Activated CD4-positive, alpha-beta memory T cell treated with anti-CD3 and anti-CD28 coated beads, Interleukin-2, amount 10 ng/mL, durations not matched to agents 7 days and 5 days (primary cell): Measurements from ENCODE around the gene PDE4D. TPM values are rescaled to one million over a fixed set of nuclear protein-coding genes. Genes with fewer than 3 reads are reported as not detected.
"Not testable (repeated sequence)": the region's sequence is repeated elsewhere in the genome, so short reads cannot be mapped to it uniquely, and the experiment has no call there.

Source experiments
- CTCF ChIA-PET: fragments of 350-600 bp; sonication (Branson Sonifier 250); formaldehyde crosslinking; loops from one replicate; lab custom pipeline; 2021; ENCODE audit warnings: antibody characterized with exemption, inconsistent platforms; lab: Charles Lee
- POLR2A ChIA-PET: fragments of 350-600 bp; sonication (Branson Sonifier 250); formaldehyde crosslinking; loops from one replicate; lab custom pipeline; 2021; ENCODE audit warnings: antibody characterized with exemption; lab: Charles Lee
- DNase-seq: peaks from one replicate; pipeline ENCODE4 v3.0.0-alpha.2; 2020
- H3K27ac Mint-ChIP-seq: one replicate; pipeline ENCODE4 v1.8.0; 2021; ENCODE audit warnings: mild to moderate bottlenecking, mixed read lengths
- H3K27me3 Mint-ChIP-seq: one replicate; pipeline ENCODE4 v1.8.0; 2021; ENCODE audit warnings: mixed read lengths
- H3K36me3 Mint-ChIP-seq: one replicate; pipeline ENCODE4 v1.8.0; 2021; ENCODE audit warnings: low read depth, mixed read lengths
- H3K4me1 Mint-ChIP-seq: one replicate; pipeline ENCODE4 v1.8.0; 2021; ENCODE audit warnings: mixed read lengths
- H3K4me3 Mint-ChIP-seq: one replicate; pipeline ENCODE4 v1.8.0; 2021; ENCODE audit warnings: mild to moderate bottlenecking, mixed read lengths
- H3K9me3 Mint-ChIP-seq: one replicate; pipeline ENCODE4 v1.8.0; 2021; ENCODE audit warnings: mixed read lengths
- total RNA-seq, 2 experiments: library from RNA; stranded (reverse); gene quantifications; one replicate each; pipeline ENCODE4 v1.2.3, GENCODE V29; 2021

PDE4D gene
- total RNA-seq, 2 experiments from 2014 or later, result 123 to 126 TPM

DNA sequence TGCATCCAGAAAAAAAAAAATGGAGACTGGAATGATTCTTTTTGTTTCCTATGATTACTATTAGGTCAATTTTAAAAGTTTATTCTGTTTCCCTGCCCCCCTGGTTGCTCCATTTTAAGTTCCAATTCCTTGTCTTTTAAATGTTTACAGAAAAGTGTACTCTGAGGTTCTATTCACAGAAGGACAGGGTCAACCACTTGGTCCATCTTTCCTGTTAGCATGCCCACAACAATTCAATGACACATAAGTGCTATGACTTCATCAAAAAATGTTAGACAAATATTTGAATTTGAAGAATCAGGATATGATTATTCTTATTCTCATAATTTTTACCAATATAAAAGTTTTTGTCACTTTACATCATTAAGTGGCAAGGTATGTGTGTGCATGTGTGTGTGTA, 123.7 kb downstream of the PDE4D start:
- DNase-seq, result no peak
- POLR2A ChIA-PET, result no interaction called here
- H3K27ac Mint-ChIP-seq, result no peak overlapping the region
- no peaks in the 10 kb centered on the region for H3K36me3 Mint-ChIP-seq
- CTCF ChIA-PET, result interaction anchor here (1.0 kb wide), 1 partner anchor 19 kb away, joined by 3 read pairs; no protein-coding TSS in a partner anchor
- H3K27me3 Mint-ChIP-seq, result peaks cover 32% of the 10 kb centered on the region
- H3K9me3 Mint-ChIP-seq, result no peaks in the 10 kb centered on the region
- H3K4me3 Mint-ChIP-seq, result no peak overlapping the region
- peaks cover 8% of the 10 kb centered on the region for H3K4me1 Mint-ChIP-seq

DNA sequence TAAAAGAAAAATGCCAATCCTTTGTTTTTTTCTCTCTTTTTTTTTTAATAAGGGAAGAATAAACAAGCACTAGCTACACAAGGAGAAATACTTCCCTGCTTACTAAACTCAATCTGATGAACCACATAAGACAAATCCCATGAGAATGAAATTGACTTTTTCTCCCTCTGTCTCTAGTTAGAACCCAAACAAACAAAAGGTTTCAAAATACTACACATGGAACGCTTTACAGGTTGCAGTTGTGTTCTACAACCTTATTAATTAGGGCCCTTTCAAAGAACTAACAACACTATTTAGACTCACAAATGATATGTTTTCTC, 124.5 kb downstream of the PDE4D start:
- POLR2A ChIA-PET, result no interaction called here
- Mint-ChIP-seq H3K27ac (no peak overlapping the region), H3K4me3 (no peak overlapping the region), H3K36me3 (no peaks in the 10 kb centered on the region), H3K9me3 (no peaks in the 10 kb centered on the region), H3K27me3 (peaks cover 32% of the 10 kb centered on the region), H3K4me1 (peaks cover 8% of the 10 kb centered on the region)
- no peak for DNase-seq
- CTCF ChIA-PET, result interaction anchor here (1.0 kb wide), 1 partner anchor 20 kb away, joined by 3 read pairs; no protein-coding TSS in a partner anchor

DNA sequence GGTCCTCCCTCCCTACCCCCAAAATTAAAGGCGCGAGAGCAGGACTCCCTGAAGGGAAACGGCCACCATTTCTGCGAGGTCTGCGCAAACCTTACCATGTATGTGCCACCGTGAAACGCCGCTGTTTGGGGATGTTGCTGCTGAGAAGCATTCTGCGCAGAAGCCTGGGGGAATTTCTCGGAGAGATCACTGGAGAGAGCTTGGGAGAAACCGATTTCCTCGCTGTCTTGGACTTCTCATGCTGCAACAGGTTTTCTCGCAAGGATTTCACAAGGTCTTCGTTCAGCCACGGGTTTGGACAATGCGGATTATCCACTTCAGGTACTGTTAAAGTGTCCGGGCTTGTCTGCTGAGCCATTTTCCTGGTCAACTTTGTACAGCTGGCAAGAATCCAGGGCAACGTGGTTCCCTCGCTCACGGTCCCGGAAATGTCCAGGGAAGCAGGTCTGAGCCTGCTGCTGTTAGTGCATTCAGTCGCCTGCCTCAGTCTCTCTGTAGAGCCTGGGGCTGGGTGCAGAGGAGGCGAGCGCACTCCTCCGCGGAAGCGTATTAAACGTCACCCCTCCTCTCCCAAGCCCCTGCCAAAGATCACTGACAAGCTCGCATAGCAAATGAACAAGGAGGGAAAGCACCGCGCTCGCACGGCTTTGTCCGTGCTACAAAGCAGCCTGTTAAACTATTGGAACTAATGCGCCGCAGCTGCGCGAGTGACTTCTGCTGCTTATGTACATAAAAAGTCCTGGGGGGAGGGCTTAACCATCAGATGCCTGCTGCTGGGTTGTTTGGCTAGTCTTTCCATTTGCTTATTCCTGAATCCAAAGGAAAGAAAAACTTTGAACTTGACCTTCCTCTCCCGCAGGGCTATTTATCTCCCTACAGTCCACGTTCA, 125.1 kb downstream of the PDE4D start:
- POLR2A ChIA-PET, result no interaction called here
- H3K27me3 Mint-ChIP-seq, result peaks cover 32% of the 10 kb centered on the region
- peak overlapping the region; percentile 39 for H3K4me3 Mint-ChIP-seq
- peaks cover 8% of the 10 kb centered on the region for H3K4me1 Mint-ChIP-seq
- H3K27ac Mint-ChIP-seq, result no peak overlapping the region
- no peaks in the 10 kb centered on the region for H3K36me3 Mint-ChIP-seq
- DNase-seq, result no peak
- no peaks in the 10 kb centered on the region for H3K9me3 Mint-ChIP-seq
- CTCF ChIA-PET, result no interaction called here

DNA sequence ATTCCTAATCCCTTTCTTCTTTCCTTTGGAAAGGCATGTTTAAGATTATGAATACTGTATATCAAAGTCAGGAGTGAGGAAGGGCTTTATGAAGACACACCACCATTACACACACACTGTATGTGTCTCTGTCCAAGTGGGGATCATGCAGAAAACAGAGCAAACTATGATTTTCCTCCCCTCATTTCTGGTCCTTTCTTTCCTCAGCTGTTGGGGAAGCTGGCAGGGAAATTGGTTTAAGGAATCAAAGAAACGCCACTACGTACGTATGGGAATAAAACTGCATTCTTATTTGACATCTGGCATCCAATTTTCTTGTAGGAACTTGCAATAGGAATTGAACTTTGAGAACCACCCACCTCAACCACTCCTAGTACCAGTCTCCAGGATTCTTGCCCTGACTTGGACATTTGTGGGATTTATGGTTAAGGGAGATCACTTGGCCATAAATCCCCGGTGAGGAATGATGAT, 125.8 kb downstream of the PDE4D start:
- H3K27me3 Mint-ChIP-seq, result peaks cover 32% of the 10 kb centered on the region
- no peaks in the 10 kb centered on the region for H3K36me3 Mint-ChIP-seq
- ChIA-PET CTCF (no interaction called here), POLR2A (no interaction called here)
- DNase-seq, result no peak
- peaks cover 8% of the 10 kb centered on the region for H3K4me1 Mint-ChIP-seq
- no peaks in the 10 kb centered on the region for H3K9me3 Mint-ChIP-seq
- H3K4me3 Mint-ChIP-seq, result no peak overlapping the region
- H3K27ac Mint-ChIP-seq, result no peak overlapping the region

DNA sequence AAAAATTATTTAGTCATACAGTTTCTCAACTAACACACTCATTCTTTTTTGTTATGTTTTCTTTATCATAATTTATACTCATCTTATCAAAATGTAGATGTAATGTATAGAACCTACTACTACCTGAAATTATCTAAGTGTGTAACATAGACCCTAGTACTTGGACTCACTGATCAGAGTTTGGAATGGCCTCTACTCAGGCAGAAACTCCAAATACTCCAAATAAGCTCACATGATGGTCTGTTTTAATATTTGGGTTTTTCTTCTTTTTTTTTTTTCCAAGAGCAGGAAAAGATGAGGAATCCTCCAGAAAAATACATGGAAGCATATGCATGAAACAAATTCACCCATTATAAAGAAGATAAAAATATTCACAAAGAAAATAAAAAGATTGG, 126.3 kb downstream of the PDE4D start:
- ChIA-PET CTCF (no interaction called here), POLR2A (no interaction called here)
- Mint-ChIP-seq H3K4me1 (peaks cover 8% of the 10 kb centered on the region), H3K36me3 (no peaks in the 10 kb centered on the region), H3K4me3 (no peak overlapping the region), H3K27me3 (peaks cover 32% of the 10 kb centered on the region), H3K27ac (no peak overlapping the region), H3K9me3 (no peaks in the 10 kb centered on the region)
- DNase-seq, result no peak

DNA sequence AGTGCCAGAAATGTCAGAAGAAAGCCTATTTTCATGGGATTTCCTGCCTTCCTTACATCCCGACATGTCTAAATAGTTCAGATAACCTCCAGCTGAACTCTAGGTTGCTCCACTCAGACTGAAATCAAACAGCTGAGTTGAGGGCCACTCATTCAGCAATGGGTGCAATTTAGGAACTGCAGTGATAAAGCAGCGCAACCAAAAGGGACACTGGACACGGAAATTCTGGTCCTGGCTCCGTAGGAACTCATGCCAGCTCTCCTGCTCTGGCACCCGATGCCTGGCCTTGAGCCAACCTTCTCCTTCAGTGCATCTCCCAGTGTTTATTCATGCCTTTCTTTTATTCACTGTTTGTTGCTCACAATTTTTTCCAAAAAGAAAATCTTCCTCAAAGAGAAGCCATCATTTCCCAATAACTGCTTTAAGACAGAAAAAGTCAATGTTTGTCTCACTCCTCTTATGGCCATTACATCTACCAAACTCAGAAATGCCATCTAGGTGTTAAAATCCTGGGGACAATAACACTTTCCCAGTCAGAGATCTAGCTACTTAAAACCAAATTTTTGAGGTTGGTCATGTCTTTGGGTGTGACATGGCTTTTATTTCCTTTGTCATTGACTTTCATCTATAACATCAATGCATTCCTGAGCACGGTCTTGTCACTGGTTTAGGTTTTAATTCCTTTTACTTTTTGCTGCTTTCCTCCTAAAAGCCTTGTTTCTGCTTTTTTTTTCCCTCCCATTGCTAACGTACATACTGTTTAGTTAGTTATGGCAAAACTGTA, 126.9 kb downstream of the PDE4D start:
- peaks cover 32% of the 10 kb centered on the region for H3K27me3 Mint-ChIP-seq
- no peaks in the 10 kb centered on the region for H3K9me3 Mint-ChIP-seq
- no peak overlapping the region for H3K4me3 Mint-ChIP-seq
- no peak for DNase-seq
- ChIA-PET POLR2A (interaction anchor here (0.7 kb wide), 1 partner anchor 14 kb away, joined by 3 read pairs; no protein-coding TSS in a partner anchor), CTCF (interaction anchor here (0.6 kb wide), 1 partner anchor 44 kb away, joined by 3 read pairs; no protein-coding TSS in a partner anchor)
- H3K27ac Mint-ChIP-seq, result no peak overlapping the region
- H3K4me1 Mint-ChIP-seq, result peaks cover 8% of the 10 kb centered on the region
- H3K36me3 Mint-ChIP-seq, result no peaks in the 10 kb centered on the region

DNA sequence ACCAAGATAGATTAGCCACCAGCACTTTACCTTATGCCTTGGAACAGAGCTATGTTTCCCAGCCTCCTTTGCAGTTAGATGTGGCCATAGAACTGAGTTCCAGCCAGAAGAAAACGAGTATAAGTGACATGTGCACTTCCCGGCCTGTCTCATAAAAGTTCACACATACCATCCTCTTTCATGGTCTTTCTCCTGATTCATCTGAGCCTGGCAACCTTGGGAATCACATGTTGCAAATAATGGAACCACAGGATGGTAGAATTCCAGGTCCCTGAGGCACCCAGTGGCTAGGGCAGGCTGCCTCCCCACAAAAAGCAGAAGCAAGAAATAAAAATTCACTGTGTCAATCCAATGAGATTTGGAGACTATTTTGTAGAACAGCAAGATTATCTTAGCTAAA, 128.1 kb downstream of the PDE4D start:
- Mint-ChIP-seq H3K9me3 (no peaks in the 10 kb centered on the region), H3K4me1 (peaks cover 8% of the 10 kb centered on the region), H3K27me3 (peaks cover 30% of the 10 kb centered on the region), H3K27ac (no peak overlapping the region), H3K36me3 (no peaks in the 10 kb centered on the region), H3K4me3 (no peak overlapping the region)
- no peak for DNase-seq
- CTCF ChIA-PET, result interaction anchor here (0.5 kb wide), 1 partner anchor 37 kb away, joined by 3 read pairs; no protein-coding TSS in a partner anchor
- POLR2A ChIA-PET, result no interaction called here

DNA sequence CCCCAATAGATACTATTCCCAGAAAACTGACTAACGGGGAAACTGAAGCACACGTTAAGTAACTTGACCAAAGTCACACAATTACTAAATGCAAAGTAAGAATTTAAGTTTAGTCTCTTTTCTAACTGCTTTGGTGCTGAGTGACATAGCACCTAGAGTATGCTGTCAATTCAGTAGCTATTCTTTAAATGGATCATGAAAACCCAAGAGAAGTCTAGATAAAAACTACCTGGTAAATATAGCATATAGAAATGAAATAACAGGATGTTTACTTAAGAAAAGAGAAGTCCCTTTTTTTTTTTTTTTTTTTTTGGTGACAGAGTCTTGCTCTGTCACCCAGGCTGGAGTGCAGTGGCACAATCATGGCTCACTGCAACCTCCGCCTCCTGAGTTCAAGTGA, 129.2 kb downstream of the PDE4D start:
- no peak overlapping the region for H3K4me3 Mint-ChIP-seq
- ChIA-PET CTCF (interaction anchor here (0.7 kb wide), 2 partner anchors 85 to 732 kb away, joined by 3 to 4 read pairs; no protein-coding TSS in a partner anchor), POLR2A (no interaction called here)
- no peaks in the 10 kb centered on the region for H3K36me3 Mint-ChIP-seq
- peaks cover 22% of the 10 kb centered on the region for H3K27me3 Mint-ChIP-seq
- H3K27ac Mint-ChIP-seq, result no peak overlapping the region
- no peaks in the 10 kb centered on the region for H3K9me3 Mint-ChIP-seq
- peaks cover 8% of the 10 kb centered on the region for H3K4me1 Mint-ChIP-seq
- no peak for DNase-seq

DNA sequence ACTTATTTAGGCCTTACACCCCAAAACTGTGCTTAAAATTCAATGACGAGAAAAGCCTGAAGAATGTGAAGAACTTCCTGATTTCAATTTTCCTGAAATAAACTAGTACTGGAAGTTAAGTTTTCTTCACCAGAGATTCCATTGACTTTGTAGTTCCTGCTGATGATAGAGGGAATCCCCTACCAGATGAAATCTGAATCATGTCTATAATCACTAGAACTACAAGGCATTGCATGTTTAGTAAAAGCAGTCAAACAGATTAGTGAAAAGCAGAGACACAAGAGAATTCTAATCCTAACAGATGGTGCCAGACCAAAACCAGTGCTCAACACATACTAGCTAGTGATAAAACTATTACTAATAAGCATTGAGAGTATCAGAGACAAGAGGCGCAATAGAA, 130.0 kb downstream of the PDE4D start:
- H3K4me1 Mint-ChIP-seq, result peaks cover 5% of the 10 kb centered on the region
- ChIA-PET CTCF (no interaction called here), POLR2A (no interaction called here)
- DNase-seq, result no peak
- peaks cover 15% of the 10 kb centered on the region for H3K27me3 Mint-ChIP-seq
- no peaks in the 10 kb centered on the region for H3K9me3 Mint-ChIP-seq
- H3K4me3 Mint-ChIP-seq, result no peak overlapping the region
- no peaks in the 10 kb centered on the region for H3K36me3 Mint-ChIP-seq
- no peak overlapping the region for H3K27ac Mint-ChIP-seq

DNA sequence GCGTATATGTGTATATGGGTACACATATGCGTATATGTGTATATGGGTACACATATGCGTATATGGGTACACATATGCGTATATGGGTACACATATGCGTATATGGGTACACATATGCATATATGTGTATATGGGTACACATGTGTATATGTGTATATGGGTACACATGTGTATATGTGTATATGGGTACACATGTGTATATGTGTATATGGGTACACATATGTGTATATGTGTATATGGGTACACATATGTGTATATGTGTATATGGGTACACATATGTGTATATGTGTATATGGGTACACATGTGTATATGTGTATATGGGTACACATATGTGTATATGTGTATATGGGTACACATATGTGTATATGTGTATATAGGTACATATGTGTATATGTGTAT, 131.3 kb downstream of the PDE4D start:
- DNase-seq, CTCF ChIA-PET, H3K4me1 Mint-ChIP-seq, H3K27me3 Mint-ChIP-seq, POLR2A ChIA-PET, H3K9me3 Mint-ChIP-seq, H3K27ac Mint-ChIP-seq, H3K4me3 Mint-ChIP-seq, H3K36me3 Mint-ChIP-seq: not testable (repeated sequence)

DNA sequence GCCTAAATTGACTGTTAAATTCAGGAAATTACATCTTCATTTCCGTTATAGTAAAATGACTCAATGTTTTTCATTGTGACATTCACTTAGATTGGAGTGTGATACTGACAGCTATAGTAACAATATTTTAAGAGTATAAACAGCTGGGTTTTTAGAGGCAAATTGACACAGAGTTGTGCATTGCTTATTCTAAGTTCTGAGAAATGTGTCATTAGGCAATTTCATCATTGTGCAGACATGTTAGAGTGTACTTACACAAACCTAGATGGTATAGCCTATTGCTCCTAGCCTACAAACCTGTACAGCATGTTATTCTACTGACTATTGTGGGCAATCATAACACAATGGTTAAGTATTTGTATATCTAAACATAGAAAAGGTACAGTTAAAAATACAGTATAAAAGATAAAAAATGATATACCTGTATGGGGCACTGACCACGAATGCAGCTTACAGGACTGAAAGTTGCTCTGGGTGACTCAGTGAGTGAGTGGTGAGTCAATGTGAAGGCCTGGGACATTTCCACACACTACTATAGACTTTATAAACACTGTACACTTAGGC, 132.7 kb downstream of the PDE4D start:
- no peaks in the 10 kb centered on the region for H3K9me3 Mint-ChIP-seq
- no peaks in the 10 kb centered on the region for H3K4me1 Mint-ChIP-seq
- H3K27ac Mint-ChIP-seq, result no peak overlapping the region
- ChIA-PET CTCF (no interaction called here), POLR2A (interaction anchor here (1.1 kb wide), 1 partner anchor 27 kb away, joined by 3 read pairs; no protein-coding TSS in a partner anchor)
- no peak for DNase-seq
- peaks cover 4% of the 10 kb centered on the region for H3K27me3 Mint-ChIP-seq
- no peaks in the 10 kb centered on the region for H3K36me3 Mint-ChIP-seq
- no peak overlapping the region for H3K4me3 Mint-ChIP-seq

DNA sequence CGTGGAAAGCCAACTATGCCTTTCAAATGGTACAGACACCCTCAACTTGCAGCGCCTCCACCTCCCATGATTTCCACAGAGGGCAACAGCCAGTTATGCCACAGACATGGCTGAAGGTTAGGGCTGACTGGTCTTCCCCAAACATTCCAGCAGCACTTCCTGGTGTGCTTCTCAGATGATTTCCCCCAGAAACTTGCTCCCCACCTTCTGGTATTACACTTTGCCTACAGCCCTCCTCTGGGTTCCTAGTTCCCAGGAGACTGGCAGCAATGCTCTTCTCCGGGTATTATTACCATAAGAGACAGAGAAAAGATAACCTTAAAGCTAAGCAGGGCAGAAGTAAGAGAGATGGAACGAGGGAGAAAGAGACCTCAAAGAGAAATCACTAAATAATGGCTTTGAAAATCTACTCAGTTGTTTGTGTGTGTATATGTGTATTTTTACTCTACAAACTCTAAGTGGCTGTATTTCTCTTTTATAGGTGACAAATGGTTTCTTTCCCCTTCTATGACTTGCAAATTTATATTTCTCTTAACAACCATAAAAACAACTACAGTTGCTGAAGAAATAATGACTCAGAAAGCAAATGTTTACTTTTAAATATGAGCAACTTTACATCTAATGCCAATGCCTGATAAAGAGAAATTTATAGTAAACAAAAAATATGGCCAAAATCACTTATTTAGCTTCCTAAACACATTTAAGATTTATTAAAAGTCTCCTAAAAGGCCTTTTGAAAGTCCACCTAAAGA, 133.8 kb downstream of the PDE4D start:
- H3K4me1 Mint-ChIP-seq, result no peaks in the 10 kb centered on the region
- no peaks in the 10 kb centered on the region for H3K36me3 Mint-ChIP-seq
- H3K27ac Mint-ChIP-seq, result no peak overlapping the region
- no peaks in the 10 kb centered on the region for H3K9me3 Mint-ChIP-seq
- no peak overlapping the region for H3K4me3 Mint-ChIP-seq
- POLR2A ChIA-PET, result no interaction called here
- H3K27me3 Mint-ChIP-seq, result no peaks in the 10 kb centered on the region
- DNase-seq, result no peak
- CTCF ChIA-PET, result no interaction called here
